Panc1 (cell line): ENCODE results near the gene MSLN.

Experiments used
- SIN3A ChIP-seq: IDR thresholded peaks from 2 replicates; pipeline ENCODE4 v1.6.1; 2012; ENCODE audit warnings: low read depth, mild to moderate bottlenecking, low read length, moderate library complexity, borderline replicate concordance; ENCODE audit not compliant: insufficient read depth
- TF ChIP-seq, protein P1 (sequence below), 2 experiments: IDR thresholded peaks; 2 replicates each; pipeline ENCODE4 v1.6.1; 2011 to 2012; ENCODE audit warnings: low read depth in 2 of 2, control low read depth in 1 of 2, low read length in 1 of 2, mild to moderate bottlenecking in 1 of 2, moderate library complexity in 1 of 2; ENCODE audit not compliant: insufficient read depth in 1 of 2
- TF ChIP-seq, protein P2 (sequence below): fragments of 450-650 bp; IDR thresholded peaks from 2 replicates; pipeline ENCODE4 v1.5.1; 2017; ENCODE audit warnings: mild to moderate bottlenecking

DNA sequence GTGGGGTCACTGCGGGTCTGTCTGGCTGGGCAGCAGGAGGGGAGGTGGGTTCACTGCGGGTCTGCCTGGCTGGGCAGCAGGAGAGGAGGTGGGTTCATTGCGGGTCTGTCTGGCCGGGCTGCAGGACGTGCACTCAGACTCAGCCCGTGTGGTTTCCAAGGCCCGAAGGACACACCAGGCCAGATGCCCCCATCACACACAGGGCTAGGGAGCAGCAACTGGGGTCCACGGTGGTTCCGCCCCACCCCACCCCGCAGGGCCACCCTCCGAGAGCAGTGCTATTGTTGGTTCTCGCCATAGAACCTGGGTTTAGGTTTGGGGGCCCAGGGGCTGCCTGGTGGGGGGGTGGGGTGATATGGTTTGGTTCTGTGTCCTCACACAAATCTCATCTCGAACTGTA, 13.9 kb upstream of the MSLN start:
- TF ChIP-seq, protein P1, sequence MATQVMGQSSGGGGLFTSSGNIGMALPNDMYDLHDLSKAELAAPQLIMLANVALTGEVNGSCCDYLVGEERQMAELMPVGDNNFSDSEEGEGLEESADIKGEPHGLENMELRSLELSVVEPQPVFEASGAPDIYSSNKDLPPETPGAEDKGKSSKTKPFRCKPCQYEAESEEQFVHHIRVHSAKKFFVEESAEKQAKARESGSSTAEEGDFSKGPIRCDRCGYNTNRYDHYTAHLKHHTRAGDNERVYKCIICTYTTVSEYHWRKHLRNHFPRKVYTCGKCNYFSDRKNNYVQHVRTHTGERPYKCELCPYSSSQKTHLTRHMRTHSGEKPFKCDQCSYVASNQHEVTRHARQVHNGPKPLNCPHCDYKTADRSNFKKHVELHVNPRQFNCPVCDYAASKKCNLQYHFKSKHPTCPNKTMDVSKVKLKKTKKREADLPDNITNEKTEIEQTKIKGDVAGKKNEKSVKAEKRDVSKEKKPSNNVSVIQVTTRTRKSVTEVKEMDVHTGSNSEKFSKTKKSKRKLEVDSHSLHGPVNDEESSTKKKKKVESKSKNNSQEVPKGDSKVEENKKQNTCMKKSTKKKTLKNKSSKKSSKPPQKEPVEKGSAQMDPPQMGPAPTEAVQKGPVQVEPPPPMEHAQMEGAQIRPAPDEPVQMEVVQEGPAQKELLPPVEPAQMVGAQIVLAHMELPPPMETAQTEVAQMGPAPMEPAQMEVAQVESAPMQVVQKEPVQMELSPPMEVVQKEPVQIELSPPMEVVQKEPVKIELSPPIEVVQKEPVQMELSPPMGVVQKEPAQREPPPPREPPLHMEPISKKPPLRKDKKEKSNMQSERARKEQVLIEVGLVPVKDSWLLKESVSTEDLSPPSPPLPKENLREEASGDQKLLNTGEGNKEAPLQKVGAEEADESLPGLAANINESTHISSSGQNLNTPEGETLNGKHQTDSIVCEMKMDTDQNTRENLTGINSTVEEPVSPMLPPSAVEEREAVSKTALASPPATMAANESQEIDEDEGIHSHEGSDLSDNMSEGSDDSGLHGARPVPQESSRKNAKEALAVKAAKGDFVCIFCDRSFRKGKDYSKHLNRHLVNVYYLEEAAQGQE (IDR thresholded peaks at IDR 0.05; ENCODE audit: insufficient read depth in 1 of 2, low read depth in 2 of 2, low read length in 1 of 2) = no peak
- TF ChIP-seq, protein P2, sequence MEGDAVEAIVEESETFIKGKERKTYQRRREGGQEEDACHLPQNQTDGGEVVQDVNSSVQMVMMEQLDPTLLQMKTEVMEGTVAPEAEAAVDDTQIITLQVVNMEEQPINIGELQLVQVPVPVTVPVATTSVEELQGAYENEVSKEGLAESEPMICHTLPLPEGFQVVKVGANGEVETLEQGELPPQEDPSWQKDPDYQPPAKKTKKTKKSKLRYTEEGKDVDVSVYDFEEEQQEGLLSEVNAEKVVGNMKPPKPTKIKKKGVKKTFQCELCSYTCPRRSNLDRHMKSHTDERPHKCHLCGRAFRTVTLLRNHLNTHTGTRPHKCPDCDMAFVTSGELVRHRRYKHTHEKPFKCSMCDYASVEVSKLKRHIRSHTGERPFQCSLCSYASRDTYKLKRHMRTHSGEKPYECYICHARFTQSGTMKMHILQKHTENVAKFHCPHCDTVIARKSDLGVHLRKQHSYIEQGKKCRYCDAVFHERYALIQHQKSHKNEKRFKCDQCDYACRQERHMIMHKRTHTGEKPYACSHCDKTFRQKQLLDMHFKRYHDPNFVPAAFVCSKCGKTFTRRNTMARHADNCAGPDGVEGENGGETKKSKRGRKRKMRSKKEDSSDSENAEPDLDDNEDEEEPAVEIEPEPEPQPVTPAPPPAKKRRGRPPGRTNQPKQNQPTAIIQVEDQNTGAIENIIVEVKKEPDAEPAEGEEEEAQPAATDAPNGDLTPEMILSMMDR = no peak
- no peak for TF ChIP-seq SIN3A
